ENCODE results near the gene RGS8. TPM values are rescaled to one million over a fixed set of nuclear protein-coding genes. Genes with fewer than 3 reads are reported as not detected.

The RGS8 gene
- total RNA-seq, 1 donor from 2014 or later = not detected

DNA sequence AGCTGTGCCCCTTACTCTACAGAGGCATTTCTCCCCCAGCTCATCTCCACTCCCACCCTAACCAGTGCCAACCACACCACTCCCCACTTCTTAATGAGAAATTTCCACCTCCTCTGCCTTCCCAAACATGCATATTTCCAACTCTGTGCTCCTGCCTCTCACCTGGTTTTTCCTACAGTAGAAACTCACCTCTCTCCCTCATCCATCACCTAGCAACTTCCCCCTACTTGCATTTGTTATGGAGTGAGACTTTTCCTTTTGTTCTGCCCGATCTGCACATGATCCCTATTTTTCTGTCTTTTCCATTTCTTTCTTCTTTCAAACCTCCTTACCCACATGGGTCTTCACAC is 11.9 kb downstream of the RGS8 start:
- no peak for DNase-seq (ENCODE audit: low read depth)

DNA sequence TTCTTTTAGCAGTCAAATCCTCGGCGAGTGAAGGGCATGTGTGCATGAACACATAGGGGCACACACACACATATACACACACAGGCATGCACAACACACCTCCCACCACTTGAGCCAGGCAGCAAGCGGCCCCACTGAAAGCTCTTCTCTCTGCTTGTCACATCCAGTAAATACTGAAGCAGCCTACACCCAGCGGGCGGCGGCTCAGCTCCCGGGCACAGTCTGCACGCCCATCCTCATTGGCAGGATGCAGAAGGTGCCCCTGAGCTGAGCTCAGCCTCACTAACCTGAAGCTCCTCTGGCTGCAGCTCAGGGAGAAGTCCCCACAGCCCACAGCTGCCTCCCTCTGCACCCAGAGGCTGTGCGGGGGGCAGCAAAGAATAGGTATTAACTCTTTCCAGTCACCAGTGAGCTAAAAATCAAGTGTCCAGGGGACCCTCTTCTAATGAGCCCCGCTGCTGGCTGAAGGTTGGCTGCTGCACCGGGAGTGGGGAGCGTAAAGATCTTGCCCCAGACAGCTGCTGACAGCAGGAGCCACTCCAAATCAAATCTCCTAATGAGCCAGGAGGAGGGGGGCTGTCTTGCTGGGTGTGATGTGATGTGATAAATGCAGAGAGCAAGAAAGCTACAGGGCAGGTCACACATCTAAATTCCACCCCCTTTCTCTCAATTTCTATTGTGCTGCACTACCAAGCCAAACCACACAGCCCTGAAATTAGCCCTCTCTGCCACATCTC is 12.5 kb downstream of the RGS8 start:
- no peak for DNase-seq (ENCODE audit: low read depth)

DNA sequence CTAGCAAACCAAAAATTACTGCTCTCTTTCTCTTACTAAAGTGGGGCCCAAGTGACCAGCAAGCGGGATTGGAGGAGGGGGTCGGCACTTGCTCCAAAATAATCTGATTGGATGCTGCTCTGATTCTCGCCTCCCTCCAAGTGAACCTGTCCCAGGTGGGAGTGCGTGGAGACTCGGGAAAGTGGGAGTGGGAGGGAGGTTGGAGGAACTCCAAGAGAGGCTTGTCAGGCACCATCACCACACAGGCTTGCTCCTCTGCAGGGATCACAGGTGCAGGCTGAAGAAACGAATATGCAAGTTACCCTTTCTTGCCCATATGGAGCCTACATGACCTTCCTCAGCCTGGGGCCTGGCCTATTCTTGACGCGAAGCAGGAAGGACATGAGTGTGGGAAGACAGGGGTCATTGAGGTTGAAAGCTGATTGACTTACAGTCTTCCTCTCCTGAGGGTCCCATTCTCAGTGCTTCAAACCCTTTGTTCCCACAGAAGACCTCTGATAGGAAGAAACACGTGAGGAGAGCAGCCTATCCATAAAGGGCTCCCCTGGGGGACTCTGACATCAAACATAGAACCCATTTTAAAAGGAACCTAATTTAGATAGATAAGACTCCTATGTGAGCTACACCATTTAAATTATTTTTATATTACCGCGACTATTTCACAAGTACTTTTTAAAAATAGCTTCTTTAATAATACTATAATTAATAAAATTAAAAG is 14.2 kb downstream of the RGS8 start:
- no peak for DNase-seq (ENCODE audit: low read depth)

DNA sequence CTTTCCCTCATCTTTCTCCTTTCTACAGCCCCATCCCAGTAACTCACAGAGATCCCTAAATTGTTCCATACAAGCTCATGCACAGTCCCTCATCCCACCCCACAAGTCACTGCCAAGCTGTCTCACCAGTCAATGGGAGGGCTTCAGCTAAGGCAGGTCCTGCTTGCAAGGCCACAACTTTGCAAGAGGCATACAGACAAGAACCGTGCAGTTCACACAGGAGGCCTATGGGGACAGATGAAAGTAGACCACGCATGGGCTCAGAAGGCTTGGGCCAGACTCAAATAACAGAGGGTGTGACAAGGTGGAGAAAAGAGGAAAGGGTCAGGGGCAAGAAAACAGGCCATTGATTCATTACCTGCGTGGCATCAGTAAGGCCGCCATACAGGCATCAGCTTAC is 15.1 kb downstream of the RGS8 start:
- no peak for DNase-seq (ENCODE audit: low read depth)

DNA sequence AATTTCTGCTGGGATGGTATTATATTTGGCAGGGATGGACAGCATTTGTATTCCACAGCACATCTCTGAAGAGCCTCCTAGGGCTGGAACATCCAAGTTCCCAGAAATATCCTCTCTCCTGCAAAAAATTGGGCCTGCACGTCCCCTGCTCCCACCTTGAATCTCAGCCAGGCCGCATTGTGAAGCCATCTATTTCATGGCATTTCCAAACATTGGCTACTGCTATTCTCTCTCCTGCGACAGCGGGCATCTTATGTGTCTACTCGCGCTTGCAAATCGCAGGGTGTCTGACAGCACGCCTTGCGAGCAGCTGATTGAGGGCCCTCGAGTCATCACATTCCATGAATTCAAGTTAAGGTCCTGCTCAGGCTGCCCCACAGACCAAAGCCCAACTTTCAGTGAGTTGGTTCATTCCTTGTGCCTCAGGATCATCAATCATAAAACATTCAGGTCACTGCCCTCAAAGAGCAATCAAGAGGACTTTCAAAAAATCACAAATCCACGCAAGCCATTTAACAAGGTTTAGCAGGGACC is 15.8 kb downstream of the RGS8 start:
- no peak for DNase-seq (ENCODE audit: low read depth)

DNA sequence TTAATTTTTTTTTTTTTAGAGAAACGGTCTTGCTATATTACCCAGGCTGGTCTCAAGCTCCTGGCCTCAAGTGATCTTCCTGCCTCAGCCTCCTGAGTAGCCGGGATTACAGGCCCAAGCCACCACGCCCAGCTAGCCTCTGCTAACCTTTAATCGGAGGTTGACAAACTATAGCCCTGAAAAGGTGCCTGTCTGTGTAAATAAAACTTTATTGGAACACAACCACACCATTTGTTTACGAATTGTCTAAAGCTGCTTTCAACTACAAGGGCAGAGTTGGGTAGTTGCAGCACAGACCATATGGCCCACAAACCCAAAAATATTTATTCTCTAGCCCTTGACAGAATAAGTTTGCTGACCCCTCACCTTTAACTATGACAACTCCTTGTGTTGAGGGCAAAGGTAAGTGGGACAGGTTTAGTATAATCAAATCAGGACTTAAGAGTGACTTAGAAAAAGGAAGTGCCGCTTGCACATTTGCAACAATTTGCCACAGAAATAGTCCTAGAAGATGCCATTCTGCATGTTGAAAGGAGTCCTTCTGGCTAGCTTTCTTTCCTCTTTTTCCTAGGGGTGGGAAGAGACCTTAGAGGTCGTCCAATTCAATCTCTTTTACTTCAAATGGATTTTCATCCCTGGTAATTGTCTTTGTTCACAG is 16.4 kb downstream of the RGS8 start:
- DNase-seq (ENCODE audit: low read depth) = no peak

DNA sequence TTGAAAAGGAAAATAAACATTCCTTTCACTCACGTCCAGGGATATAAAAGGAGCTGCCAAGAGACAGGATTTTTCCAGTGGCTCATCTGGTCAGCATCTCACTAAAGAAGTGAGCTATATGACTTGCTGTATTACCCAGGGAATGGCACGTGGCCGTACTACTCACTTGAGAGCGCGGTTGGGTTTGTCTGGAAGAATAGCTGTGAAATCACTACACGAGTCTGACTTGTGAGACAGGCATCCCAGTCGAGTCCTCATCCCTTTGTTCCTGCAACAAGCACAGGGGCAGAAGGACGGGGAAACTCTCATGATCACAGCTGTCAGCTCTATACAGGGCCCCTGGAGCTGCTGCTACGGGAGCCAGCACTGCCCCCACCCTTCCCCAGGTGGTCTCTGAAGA is 17.7 kb downstream of the RGS8 start:
- DNase-seq (ENCODE audit: low read depth) = no peak

DNA sequence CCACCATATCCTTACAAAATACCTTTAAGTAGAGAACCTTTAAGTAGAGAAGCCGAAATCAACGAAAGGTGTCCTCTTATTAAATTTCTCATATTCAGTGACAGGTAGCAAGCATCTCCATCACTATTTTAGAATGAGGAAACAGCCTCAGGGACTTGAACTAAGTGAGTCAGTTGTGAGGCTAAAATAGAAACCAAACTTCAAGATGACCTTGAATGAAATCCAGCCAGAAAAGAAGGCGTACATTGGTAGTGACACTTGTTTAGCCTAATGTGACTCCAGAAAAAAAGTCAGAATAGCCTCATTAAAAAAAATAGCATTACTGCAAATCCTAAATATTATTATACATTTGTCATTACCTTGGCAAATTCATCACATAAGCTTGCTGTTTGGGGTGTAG is 20.1 kb downstream of the RGS8 start:
- no peak for DNase-seq (ENCODE audit: low read depth)

DNA sequence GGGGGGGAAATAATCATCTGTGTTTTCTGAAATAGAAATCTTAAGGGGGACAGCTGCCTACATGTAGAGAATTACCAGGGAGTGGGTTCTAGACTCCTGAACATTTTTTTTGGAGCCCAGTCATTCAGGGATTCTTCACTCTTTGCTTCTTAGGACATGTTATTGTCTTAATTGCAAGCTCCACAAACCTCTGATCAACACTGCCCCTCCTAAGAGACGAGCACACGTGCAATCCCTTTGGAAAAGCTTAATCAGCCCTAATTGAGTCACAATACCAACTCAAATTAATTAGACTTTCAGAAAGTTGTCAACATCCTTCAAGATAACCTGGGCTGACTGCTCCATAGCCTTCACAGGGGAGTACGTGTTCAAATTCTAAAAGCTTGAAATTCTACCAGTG is 21.4 kb downstream of the RGS8 start:
- no peak for DNase-seq (ENCODE audit: low read depth)

DNA sequence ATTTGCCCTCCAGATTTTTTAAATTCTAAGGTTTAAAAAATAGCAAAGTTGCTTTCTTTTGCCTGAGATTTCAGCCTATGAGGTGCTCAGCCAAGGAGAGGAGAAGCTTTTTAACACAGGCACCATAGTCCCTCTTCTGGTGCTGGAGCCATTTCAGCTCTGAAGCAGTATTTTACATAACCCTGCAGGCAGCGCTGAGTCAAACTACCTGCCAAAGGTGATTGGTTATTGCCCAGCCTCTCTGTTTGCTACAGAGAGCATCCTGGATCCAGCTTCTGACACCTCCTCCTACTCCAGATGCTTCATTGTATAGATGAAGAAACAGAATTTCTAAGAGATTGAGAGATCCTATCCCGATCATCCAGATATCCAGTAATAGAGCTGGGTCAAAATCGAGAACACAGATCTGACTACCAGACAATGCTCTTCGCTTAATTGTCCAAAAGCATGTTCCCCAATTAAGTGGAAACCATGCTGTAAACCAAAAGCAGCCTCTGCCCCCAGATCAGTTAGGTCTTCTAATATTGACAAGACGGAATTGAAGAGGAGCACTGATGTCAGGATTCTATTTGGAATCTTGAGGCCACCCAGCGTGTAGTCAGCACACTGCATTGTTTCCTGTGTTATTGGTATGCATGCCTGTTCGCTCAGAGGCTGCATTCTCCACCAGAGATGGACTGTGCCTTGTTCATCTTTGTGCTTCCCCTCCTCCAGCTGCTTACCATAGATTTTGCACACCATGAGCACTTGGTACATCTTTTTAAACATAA is 22.1 kb downstream of the RGS8 start:
- DNase-seq (ENCODE audit: low read depth) = no peak

DNA sequence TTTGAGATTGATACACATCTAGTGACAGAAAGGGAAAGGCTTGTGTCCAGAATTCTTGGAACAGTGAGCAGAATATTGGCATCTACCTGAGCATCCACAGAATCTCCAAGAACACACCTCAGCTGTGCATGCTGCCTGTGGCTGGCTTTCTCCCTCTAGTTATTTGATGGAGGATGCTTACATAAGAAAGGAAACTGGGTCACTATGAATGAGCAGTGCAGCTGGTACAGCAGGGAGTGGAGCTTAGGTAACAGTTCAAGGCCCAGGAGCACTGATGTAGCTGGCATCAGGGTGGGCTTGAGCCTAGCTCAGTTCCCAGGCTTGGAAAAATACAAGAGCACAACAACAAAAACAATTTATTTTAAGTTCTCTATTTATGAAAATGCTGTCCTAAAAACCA is 26.3 kb downstream of the RGS8 start:
- DNase-seq (ENCODE audit: low read depth) = no peak

DNA sequence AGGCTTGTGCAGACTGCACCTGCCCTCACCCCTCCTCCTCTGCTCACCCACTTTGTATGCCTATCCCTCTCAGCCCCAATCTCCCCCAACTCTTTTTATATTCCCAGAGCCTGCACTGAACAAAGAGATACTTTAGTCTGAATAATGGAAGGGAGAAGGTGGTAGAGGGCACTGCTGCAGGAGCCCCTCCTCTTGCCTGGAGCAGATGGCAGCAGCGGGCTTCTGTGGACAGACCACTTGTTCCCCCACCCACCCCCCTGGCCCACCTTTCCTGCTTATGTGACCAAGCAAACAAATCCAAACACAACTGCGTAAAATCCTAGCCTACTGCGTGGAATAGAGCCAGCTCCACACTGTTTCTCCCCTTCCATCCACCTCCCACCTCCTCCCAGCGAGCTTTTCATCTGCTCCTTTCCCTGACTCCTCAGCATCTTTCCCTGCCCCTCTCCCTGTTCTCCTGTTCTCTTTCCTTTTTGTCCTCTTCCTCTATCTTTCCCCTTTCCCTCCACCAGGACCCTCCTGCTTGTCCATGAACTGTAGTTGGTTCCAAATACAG is 27.5 kb downstream of the RGS8 start:
- DNase-seq (ENCODE audit: low read depth) = no peak

DNA sequence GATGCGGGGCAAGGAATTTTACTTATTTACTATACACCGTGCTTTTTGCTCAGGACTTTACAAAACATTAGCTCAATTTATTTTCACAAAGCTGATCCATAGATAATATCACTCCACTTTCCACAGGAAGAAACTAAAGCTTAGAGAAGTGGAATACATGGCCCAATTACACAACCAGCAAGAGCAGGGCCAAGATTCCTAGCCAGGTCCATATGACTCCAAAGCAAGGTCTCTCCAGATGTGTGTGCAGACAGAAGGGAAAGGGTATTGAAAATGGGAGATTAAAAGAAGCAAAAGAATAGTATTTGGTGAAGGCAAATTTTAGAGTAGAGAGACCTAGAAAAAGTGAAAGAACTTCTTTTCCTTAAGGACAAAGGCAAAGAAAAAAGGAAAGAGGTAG is 30.4 kb downstream of the RGS8 start:
- DNase-seq (ENCODE audit: low read depth) = no peak

DNA sequence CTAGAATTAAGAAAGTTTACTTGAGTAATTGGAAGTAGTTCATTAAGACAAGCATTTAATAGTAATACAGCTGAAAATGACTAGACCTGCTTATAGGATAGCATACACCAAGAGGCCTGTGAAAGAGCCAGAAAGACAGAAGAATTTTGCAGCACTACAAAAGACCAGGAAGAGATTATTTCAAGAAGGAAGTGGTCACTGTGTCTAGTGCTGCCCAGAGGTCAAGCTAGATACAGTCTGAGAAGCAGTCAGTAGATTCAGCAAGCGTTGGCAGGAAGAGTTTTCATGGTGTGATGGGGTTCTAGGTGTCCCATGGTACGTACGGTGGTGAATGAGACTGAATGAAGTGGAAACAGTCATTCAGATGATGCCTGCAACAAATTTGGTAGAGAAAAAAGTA is 31.5 kb downstream of the RGS8 start:
- no peak for DNase-seq (ENCODE audit: low read depth)

DNA sequence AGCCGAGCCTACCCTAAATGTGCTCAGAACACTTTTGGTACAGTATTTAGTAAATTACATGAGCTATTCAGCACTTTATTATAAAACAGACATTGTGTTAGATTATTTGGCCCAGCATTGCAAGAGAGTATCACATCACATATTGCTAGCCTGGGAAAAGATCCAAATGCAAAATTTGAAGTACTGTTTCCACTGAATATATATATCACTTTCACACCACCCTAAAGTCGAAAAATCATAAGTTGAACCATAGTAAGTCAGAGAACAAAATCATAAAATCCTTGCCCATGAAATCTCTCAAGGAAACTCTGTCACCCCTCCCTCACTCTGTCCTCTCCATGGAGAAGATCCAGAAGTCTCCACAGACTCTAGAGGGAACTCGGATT is 33.1 kb downstream of the RGS8 start:
- DNase-seq (ENCODE audit: low read depth) = no peak

DNA sequence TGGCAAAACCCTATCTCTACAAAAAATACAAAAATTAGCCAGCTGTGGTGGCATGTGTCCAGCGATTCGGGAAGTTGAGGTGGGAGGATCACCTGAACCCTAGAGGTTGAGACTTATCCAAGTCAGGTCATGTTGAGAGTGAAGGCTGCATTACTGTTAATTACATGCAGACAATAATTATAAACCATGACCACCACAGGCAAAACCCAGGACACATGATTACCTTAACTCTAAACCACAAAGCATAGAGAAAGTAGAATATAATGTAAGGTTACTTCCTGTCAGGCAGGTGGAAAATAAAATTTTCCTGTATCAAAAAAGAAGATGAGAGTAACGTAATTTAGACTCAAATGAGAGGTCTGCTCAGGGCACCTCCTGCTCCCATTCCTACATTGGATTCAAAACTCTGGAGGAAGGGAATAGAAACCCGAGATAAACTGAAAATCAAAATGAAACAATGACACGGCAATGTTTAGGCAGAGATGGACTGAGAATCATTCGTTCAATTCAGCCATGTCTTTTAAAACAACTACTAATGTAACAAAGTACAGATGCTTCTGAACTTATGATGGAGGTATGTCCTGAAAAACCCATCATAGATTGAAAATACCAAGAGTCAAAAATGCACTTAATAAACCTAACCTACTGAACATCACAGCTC is 33.6 kb downstream of the RGS8 start:
- no peak for DNase-seq (ENCODE audit: low read depth)

DNA sequence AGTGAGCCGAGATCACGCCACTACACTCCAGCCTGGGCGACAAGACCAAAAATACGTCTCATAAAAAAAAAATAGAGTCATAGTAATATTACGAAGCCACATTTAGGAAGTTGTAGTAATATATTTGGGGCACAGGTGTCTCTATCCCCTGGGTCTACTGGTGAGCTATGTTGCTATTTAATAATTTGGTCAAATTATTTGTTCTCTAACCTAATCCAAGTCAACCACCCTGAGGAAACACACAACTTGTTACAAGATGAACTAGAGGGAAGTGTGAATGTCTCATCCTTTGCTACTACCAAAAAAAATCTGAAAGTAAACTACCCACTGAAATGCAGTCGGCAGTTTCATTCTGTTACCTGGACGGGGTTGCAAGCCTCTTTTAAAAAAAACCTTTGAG is 35.3 kb downstream of the RGS8 start:
- no peak for DNase-seq (ENCODE audit: low read depth)

DNA sequence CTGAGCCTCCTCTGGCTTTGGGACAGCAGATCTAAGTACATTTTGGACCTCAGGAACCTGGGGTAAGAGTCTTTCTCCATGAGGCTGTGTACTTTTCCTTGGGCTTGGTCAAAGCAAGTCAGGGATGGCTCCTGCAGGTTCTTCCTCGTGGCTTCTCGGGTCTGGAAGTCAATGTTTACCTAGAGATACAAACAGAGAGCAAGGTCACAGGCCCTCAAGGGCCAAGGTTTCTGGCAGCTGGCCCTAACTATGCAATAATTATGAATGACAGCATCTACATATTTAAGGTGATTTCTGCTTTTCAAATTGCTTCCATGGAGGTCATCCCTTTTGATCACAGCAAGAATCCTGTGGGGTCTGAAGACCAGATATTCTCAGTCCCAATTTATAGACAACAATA is 37.6 kb downstream of the RGS8 start:
- DNase-seq (ENCODE audit: low read depth) = no peak

DNA sequence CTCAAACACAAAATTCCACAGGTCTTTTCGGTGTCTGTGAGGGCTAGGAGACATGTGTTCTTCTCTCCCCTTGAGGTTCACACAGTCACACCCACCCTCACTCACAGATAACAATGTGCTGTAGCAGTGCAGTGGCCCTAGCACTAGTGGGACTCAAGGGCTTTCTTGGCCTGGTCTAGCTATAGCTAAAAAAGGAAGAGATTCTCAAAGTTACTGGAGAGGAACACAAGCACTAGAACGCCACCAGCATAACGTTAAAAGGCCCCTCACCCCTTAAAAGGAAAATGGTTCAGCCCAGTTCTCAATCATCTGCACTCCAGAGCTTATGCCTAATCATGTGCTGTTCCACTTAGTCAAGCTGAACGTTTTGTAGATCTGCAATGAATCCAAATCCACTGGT is 39.5 kb downstream of the RGS8 start:
- no peak for DNase-seq (ENCODE audit: low read depth)

DNA sequence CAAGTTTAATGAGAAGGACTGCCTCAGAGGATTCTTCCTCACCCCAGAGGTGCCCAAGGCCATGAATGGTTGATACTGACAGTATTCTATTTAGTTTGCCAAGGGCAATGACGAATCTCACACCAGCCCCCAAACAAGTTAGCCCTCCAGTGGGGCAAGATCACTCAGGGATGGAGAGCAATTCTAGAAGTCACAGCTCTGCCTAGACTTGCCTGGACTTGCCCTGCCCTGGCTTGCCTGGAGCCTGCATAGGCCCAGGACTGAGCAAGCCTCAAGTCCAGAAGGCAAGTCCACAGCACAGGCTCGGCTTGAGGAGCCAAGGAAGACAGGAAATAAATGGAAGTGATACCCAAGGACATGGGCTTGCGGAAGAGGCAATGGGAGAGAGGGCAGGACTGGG is 40.7 kb downstream of the RGS8 start:
- DNase-seq (ENCODE audit: low read depth) = no peak

DNA sequence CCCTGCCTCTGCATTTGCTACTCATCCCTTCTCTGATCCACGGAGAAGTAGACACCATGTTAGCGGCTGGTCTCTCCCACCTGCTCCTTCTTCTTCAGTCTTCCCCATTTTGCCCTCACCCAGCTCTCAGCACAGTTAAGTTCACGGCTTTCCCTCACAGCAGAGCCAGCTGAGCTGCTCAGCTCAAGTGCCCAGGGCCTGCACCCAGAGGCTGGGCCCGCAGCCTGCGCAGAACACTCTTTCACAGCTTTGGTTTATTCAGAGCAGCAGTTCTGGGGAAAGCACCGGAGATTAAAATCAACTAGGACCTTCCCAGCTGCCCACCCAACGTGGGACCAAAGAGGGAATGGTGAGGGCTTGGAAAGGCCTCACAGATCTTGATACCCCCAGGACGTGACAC is 41.9 kb downstream of the RGS8 start:
- no peak for DNase-seq (ENCODE audit: low read depth)
